ENCODE data around the gene SPON2. TPM values are rescaled to one million over a fixed set of nuclear protein-coding genes. Genes with fewer than 3 reads are reported as not detected.

The SPON2 gene
- polyA plus RNA-seq, 2 of the 4 experiments (the other 2 are of a cell fraction) = 0.12 to 0.54 TPM

DNA sequence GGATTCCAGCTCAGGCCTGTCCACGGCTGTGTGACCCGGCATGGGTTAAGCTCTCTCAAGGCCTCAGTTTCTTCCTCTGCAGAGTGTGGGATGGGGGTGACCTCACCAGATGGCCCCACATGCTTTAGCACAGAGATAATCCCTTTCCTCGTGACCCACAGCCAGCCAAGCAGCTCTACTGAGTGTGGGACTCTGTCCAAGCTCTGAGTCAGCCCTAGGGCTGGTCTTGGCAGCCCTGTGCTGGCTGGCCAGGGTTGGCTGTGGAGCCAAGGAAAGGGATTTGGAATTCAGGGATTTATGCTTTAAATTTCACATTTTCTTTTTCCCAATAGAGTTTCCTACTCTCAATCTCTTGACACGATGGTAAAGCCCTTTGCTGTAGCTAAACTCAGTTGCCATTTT lies 19.7 kb upstream of the SPON2 start:
- H3K4me3 ChIP-seq = no peak overlapping the region
- peaks cover 19% of the 10 kb centered on the region for H3K4me1 ChIP-seq
- peak; percentile 96 to 97 for ATAC-seq
- peak overlapping the region; percentile 73 to 89 for H3K27ac ChIP-seq
- peak overlapping the region; percentile 51 for H3K4me2 ChIP-seq
- CTCF ChIA-PET = interaction anchor here (1.5 to 1.8 kb wide), 3 partner anchors 11 to 25 kb away, joined by 4 to 6 read pairs (median 5); no protein-coding TSS in a partner anchor
- POLR2A ChIA-PET = no interaction called here
- no peaks in the 10 kb centered on the region for H3K9me3 ChIP-seq
- TF ChIP-seq TP53 (CRISPR knock-in tag; IDR thresholded peaks at IDR 0.05) (no peak), FOSL2 (IDR thresholded peaks at IDR 0.05) (0 out of 2 replicates have a peak, but pooled peaks have one; percentile 17), FOSL2 (CRISPR knock-in tag; IDR thresholded peaks at IDR 0.05) (peak; percentile 37; the same call in 1 of the 2 replicates), FOSB (CRISPR knock-in tag; IDR thresholded peaks at IDR 0.05) (no peak), CHD4 (IDR thresholded peaks at IDR 0.05; ENCODE audit: borderline replicate concordance) (no peak), RARB (CRISPR knock-in tag; IDR thresholded peaks at IDR 0.05) (no peak), JUNB (IDR thresholded peaks at IDR 0.05) (no peak), EP300 (IDR thresholded peaks at IDR 0.05) (no peak), RNF2 (IDR thresholded peaks at IDR 0.05; ENCODE audit: borderline replicate concordance, low read depth) (no peak), JUN (IDR thresholded peaks at IDR 0.05) (peak in 1 of 2 experiments; percentile 28; a peak in 1 of 5 replicates), KDM5A (IDR thresholded peaks at IDR 0.05) (no peak), CEBPB (IDR thresholded peaks at IDR 0.05) (no peak)
- TF ChIP-seq, protein P1, sequence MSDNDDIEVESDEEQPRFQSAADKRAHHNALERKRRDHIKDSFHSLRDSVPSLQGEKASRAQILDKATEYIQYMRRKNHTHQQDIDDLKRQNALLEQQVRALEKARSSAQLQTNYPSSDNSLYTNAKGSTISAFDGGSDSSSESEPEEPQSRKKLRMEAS (IDR thresholded peaks at IDR 0.05) = peak; percentile 61
- TF ChIP-seq, protein P2, sequence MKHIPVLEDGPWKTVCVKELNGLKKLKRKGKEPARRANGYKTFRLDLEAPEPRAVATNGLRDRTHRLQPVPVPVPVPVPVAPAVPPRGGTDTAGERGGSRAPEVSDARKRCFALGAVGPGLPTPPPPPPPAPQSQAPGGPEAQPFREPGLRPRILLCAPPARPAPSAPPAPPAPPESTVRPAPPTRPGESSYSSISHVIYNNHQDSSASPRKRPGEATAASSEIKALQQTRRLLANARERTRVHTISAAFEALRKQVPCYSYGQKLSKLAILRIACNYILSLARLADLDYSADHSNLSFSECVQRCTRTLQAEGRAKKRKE (CRISPR knock-in tag; IDR thresholded peaks at IDR 0.05; ENCODE audit: low read depth) = no peak
- TF ChIP-seq, protein P3, sequence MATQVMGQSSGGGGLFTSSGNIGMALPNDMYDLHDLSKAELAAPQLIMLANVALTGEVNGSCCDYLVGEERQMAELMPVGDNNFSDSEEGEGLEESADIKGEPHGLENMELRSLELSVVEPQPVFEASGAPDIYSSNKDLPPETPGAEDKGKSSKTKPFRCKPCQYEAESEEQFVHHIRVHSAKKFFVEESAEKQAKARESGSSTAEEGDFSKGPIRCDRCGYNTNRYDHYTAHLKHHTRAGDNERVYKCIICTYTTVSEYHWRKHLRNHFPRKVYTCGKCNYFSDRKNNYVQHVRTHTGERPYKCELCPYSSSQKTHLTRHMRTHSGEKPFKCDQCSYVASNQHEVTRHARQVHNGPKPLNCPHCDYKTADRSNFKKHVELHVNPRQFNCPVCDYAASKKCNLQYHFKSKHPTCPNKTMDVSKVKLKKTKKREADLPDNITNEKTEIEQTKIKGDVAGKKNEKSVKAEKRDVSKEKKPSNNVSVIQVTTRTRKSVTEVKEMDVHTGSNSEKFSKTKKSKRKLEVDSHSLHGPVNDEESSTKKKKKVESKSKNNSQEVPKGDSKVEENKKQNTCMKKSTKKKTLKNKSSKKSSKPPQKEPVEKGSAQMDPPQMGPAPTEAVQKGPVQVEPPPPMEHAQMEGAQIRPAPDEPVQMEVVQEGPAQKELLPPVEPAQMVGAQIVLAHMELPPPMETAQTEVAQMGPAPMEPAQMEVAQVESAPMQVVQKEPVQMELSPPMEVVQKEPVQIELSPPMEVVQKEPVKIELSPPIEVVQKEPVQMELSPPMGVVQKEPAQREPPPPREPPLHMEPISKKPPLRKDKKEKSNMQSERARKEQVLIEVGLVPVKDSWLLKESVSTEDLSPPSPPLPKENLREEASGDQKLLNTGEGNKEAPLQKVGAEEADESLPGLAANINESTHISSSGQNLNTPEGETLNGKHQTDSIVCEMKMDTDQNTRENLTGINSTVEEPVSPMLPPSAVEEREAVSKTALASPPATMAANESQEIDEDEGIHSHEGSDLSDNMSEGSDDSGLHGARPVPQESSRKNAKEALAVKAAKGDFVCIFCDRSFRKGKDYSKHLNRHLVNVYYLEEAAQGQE (IDR thresholded peaks at IDR 0.05) = no peak
- 6% methylated on average over 3 of the region's 4 CpGs for WGBS (ENCODE audit: missing lambda C conversion rate)
- peak; percentile 46 to 80 for DNase-seq (ENCODE audit: low read depth in 1 of 2, low spot score in 1 of 2)
- FAIRE-seq = peak; percentile 7

DNA sequence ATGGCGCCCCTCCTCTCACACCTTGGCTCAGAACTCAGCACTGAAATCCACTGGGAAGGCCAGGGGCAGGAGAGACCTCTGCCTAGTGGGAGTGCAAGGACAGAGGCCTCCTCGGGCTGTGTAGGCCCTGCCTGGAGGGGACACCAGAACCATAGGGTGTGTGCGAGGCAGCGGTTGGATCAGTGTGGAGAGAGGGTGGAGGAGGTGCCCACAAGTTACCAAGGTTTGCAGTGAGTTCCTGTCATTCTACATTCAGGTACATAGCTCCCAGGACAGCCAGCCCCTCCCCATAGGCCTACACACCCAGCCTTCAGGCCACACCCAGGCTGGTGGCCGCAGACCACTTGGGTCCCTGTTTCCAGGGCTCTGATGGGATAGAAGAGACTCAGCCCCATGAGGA lies 19.2 kb upstream of the SPON2 start:
- H3K4me1 ChIP-seq = peaks cover 19% of the 10 kb centered on the region
- H3K4me2 ChIP-seq = peak overlapping the region; percentile 51
- TF ChIP-seq RFX5 (IDR thresholded peaks at IDR 0.05) (no peak), HOXA7 (CRISPR knock-in tag; IDR thresholded peaks at IDR 0.05) (no peak), NR3C1 (IDR thresholded peaks at IDR 0.05) (no peak), CEBPB (IDR thresholded peaks at IDR 0.05) (no peak), MAFK (IDR thresholded peaks at IDR 0.05; ENCODE audit: partially characterized antibody) (no peak), HOXB5 (CRISPR knock-in tag; IDR thresholded peaks at IDR 0.05) (no peak), FOXS1 (CRISPR knock-in tag; IDR thresholded peaks at IDR 0.05) (no peak), NPAS2 (CRISPR knock-in tag; IDR thresholded peaks at IDR 0.05; ENCODE audit: borderline replicate concordance) (no peak), RARB (CRISPR knock-in tag; IDR thresholded peaks at IDR 0.05) (no peak), EHF (CRISPR knock-in tag; IDR thresholded peaks at IDR 0.05) (no peak), KDM5A (IDR thresholded peaks at IDR 0.05) (no peak), ZFP36 (IDR thresholded peaks at IDR 0.05; ENCODE audit: borderline replicate concordance, partially characterized antibody) (no peak), MAZ (IDR thresholded peaks at IDR 0.05; ENCODE audit: borderline replicate concordance, low read depth, low read length) (no peak)
- TF ChIP-seq, protein P3 (IDR thresholded peaks at IDR 0.05) = no peak
- TF ChIP-seq, protein P4, sequence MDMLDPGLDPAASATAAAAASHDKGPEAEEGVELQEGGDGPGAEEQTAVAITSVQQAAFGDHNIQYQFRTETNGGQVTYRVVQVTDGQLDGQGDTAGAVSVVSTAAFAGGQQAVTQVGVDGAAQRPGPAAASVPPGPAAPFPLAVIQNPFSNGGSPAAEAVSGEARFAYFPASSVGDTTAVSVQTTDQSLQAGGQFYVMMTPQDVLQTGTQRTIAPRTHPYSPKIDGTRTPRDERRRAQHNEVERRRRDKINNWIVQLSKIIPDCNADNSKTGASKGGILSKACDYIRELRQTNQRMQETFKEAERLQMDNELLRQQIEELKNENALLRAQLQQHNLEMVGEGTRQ (IDR thresholded peaks at IDR 0.05) = no peak
- TF ChIP-seq, protein P5, sequence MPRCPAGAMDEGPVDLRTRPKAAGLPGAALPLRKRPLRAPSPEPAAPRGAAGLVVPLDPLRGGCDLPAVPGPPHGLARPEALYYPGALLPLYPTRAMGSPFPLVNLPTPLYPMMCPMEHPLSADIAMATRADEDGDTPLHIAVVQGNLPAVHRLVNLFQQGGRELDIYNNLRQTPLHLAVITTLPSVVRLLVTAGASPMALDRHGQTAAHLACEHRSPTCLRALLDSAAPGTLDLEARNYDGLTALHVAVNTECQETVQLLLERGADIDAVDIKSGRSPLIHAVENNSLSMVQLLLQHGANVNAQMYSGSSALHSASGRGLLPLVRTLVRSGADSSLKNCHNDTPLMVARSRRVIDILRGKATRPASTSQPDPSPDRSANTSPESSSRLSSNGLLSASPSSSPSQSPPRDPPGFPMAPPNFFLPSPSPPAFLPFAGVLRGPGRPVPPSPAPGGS (IDR thresholded peaks at IDR 0.05) = no peak
- DNase-seq (ENCODE audit: low read depth in 1 of 2, low spot score in 1 of 2) (no peak), FAIRE-seq (no peak), ATAC-seq (peak; percentile 9 to 32; a peak in 4 of 6 replicates)
- H3K9me3 ChIP-seq = no peaks in the 10 kb centered on the region
- POLR2A ChIA-PET = no interaction called here
- no peak overlapping the region for H3K4me3 ChIP-seq
- peak overlapping the region; percentile 73 to 89 for H3K27ac ChIP-seq
- CTCF ChIA-PET = interaction anchor here (1.8 kb wide), 2 partner anchors 12 to 24 kb away, joined by 5 to 6 read pairs; no protein-coding TSS in a partner anchor
- WGBS (ENCODE audit: missing lambda C conversion rate) = 70% methylated on average over 2 of the region's 5 CpGs

All from A549 (cell line).